Glomerular endothelial cell (primary cell): Measurements from ENCODE around the gene SLC25A48. TPM values are rescaled to one million over a fixed set of nuclear protein-coding genes. Genes with fewer than 3 reads are reported as not detected.

Experiments
- DNase-seq: peaks from one replicate; pipeline ENCODE4 v3.0.0-alpha.2; 2011; ENCODE audit warnings: low read depth, low spot score; ENCODE audit errors: extremely low read depth
- total RNA-seq: library from RNA; depleted of rRNA; stranded (reverse); fragments of >200 nt; gene quantifications from 2 replicates; pipeline ENCODE4 v1.2.3, GENCODE V29; 2015

SLC25A48 gene
- total RNA-seq, 1 donor from 2014 or later, result not detected

DNA sequence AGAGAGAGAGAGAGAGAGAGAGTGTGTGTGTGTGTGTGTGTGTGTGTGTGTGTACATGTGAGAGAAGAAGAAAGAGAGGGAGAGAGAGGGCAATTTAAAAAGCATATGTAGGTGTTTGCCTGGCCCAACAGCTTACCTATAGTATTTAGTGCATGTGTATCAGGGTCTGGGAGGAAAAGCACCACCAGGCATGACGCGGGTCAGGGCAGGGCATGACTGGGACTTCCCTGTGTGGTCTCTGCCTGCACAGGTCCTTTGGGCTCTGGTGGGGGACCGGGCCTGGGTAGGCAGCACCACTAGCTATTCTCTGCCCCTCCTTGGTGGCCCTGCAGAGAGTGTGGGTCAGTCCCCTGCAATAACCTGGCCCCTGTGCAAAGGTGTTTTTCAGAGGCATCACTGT lies 45.1 kb downstream of the SLC25A48 start:
- DNase-seq, result no peak

DNA sequence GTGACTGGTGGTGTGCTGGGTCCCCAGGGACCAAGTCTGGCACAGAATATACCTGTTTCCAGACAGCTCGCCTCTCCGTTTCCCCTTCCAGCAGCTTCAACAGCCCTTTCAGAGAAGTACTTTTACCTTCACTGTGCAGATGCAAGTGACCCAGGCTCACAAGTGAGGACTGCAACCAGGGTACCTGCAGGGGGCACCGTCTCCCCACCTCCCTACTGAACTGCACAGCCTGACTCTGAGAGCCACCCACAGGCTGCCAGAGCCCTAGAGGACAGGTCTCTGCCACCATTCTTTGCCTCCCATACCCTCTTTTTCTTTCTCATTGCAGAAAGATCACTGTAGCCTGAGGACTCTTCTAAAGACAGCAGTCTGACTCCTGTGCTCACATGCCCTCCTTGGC lies 45.8 kb downstream of the SLC25A48 start:
- no peak for DNase-seq

DNA sequence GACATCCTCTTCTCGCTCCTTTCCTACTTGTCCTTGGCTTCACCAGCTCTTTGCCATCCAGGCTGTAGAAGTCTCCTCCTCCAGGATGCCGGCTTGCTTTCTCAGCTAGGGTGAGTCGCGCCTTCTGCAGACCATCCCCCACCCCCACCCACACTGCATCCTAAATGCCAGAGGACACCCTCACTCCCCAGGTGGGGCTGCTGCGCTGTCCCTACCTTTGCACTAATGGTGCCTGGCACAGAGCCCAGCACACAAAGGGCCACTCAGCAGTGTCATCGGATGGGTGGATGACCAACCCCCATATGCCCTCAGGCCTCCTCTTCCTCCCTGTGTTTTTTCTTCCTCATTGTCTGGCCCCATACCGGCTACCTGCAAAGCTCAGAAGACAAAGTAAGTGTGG lies 46.3 kb downstream of the SLC25A48 start:
- DNase-seq, result no peak

DNA sequence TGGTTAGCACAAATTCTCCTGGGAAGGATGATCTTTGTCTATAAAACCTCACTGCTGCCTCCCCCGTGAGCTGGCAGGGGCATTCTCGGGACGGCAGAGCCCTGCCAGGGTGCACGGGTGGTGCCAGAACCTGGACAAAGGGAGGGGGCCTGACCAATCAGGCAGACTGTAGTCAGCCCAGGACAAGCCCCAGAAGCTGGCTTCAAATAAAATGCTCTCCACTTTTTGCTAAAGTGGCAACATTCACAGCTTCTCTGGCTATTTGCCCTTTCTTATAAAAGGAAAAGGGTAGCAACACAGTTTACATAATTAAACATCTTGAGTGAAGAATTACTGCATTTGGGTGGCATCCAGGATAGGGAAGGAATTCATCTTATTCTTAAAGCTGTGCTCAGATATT lies 46.8 kb downstream of the SLC25A48 start:
- DNase-seq, result no peak

DNA sequence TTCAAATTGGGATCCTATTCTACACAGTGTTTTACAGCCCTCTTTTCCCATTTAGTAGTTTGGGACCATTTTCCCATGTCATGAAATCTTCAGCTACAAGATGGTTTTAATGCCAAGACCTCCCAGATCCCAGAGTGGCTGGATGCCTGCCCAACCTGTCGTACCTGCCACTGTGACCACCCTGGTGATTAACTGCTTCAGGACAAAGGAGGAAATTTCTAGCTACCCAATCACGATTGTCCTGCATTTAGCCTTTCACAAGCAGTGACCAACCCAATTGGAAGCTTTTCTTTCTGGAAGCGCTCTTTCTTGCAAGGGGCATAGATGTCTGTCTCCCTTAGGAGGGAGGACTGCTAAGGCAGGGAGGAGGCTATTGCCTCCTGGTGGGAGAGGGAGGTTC lies 47.4 kb downstream of the SLC25A48 start:
- DNase-seq, result no peak

DNA sequence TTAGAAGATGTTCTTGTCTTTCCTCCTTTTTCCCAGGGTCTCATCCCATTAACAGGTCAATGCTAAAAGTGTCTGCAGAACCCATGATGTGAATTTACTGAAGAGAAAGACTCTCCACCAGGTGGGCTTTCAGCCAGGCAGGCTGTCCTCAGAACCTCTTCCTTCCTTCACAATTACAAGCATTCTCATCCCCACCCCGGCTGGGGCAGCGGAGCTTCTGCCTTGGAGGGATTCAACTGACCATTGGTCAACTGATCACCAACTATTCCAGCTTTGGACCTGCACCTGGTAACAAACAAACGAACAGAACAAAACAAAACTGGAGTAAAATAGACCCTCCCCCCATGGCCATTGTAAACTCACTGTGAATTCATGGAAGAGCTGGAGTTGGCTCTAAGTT lies 48.6 kb downstream of the SLC25A48 start:
- no peak for DNase-seq

DNA sequence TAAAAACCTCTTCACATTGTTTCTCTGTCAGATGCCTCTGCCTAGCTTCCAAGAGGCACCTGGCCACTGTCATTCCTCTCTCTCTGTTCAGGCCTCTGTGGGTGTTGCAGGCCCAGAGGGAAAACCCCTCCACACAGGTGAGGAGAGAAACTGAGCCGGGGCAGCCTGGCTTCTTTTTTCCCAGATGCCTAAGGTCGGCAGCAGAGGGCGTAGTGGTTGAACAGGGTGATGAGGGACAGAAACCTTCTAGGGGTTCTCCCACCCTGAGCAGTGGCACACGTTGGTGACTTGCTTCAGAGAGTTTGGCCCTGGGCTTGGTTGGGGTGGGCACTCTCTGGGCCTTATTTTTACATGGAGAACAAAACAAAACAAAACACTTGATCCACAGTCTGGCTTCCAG lies 49.0 kb downstream of the SLC25A48 start:
- DNase-seq, result no peak

DNA sequence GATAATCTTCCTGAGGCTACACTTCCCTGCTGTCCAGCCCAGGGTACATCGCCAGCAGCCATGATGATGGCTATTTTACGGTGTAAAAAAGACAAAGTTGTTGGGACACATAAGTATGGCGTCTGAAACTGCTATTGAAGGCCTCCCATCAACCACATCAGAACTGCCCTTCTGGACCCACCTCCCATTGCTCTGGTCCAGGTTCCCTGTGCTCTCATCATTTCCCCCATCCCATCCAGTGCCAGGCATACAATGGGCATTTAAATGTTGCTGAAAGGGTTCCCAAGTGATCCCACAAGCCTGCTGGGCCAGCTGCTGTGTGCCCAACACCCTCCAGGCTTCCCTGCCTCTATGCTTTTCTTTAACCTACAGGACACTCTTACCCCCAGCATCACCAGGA lies 50.6 kb downstream of the SLC25A48 start:
- no peak for DNase-seq

DNA sequence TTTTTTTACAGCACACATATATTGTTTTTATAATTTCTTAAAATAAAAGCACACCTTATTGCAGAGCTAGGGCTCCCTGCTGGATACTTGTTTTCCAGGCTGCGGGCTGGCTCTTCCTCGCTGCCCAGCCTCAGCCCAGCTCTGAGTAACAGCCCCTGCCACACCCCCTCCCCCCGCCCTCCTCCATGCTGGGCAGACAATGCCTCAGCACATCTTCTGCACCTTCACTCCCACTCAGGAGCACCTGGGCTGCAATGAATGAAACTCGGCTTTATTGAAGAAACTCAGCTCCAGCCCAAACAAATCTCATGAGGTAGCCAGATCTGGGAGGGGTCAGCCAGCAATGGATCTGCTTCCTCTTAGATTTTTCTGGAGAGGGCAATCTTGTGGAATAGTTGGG lies 51.7 kb downstream of the SLC25A48 start:
- no peak for DNase-seq

DNA sequence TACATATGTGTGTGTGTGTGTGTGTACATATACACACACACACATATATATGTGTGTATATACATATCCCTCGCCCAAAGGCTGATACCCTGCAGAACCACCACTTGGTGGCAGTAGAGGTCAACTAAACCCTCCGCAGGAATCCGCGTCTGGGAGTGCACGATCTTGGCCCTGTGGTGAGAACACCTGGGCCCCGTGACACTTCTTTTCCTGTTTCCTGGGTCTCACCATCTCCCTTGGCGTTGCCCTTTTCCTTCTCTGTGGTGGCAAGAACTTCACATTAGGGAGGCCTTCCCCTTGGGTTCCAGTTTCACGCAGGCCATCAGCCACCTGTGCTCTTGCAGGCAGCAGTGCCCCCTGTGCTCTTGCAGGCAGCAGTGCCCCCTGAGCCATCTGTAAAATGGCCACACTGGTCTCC lies 53.0 kb downstream of the SLC25A48 start:
- peak; percentile 10 for DNase-seq

DNA sequence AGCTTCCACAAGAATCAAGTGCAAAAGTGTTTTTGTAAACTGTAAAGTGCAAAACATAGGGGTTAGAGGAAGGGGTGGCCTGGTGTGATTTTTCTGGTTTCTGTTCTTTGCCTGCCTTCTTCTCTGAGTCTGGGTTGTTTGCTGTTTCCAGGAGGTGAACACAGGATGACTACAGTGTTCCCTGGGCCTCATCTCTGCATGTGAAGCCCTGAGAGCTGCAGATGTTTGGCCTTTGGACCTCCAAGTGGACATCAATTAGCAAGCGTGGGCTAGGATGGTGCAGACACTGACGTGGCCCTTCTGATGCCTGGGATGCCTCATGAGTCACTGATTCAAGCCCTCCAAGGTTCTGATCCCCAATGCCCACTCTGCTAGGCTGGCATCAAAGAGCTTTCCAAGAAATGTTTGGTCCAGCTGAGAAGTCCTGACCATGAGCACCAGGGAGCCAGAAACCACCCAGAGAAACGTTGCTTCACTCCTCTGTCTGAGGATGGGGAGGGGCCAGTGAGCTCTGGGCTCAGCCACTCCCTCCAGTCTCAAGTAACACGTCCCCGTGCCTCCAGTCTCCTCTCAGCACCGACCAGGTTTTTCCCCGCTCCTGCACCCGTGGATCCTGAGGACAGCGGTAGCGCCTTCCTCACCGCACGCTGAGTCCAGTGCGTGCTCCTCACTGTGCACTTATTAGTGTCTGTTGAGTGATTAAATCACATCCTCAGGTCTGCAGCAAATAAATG lies 53.6 kb downstream of the SLC25A48 start:
- DNase-seq, result no peak

DNA sequence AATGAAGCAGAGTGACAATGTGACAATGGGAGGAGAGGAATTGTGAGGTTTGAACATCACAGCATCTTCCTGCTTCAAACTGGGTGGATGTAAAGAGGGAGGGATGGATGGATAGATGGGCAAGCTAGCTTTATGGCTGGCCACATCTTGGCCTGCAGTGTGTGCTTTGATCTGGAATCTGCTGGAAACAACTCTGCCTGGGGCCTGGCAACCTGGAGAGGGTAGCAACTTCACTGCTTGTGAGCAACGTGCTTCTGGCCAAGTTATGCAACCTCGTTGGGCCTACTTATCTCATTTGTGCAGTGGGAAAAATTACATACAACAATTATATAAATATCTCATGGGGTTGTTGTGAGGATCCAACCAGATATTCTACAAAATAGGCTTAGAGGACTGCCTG lies 55.8 kb downstream of the SLC25A48 start:
- no peak for DNase-seq

DNA sequence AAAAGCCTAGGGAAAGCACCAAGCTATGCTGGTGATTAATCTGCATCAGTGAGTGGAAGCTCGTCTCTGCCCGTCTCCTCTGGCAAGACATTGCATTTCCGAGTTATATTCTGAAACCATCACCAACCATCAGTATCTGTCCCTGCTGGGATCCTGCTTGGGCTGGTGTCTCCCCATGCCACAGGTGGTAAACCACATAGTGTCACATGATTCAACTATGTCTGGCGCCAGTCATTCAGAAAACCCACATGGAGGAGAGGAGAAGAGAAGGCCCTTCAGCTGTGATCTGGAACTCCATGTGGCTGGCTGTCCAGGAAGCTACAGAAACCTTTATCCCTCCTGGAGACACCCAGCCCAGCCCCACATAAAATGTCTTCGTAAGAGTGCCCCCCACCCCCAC lies 56.4 kb downstream of the SLC25A48 start:
- DNase-seq, result no peak

DNA sequence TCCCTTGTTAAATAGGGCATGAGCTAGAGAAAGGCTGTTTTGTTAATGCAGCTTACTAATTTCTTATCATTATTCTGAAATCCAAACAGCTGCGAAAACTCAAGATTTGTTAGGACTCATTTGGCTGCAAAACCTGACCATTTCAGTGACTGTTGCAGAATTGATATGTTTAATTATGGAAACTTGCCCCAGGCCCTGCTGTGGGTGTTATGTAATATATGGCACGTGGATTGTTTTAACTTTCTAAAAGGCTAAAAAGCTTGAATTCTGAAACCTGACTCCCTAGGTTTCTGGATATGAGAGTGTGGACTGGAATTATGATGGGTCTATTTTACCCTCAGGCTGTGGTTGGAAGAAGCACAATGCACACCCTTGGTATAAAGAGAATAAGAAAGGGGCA lies 56.8 kb downstream of the SLC25A48 start:
- no peak for DNase-seq

DNA sequence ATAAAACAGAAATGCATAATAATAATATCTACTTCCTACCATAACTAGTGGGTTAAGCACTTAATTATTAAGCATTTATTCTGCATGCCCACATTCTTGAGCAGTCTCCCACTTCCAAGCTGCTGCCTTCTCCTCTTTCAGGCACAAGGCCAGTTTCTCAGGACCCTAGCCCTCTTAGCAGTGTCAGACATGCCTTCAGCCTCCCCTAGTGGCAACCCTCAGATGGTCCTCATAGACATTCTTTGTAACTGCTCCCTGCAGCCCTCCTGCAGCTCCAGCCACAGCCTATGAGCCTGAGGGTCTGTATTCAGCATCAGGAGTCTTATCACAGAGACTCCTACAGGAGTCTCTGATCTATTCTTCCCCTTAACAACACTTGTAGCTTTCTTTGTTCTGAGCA lies 57.3 kb downstream of the SLC25A48 start:
- DNase-seq, result no peak

DNA sequence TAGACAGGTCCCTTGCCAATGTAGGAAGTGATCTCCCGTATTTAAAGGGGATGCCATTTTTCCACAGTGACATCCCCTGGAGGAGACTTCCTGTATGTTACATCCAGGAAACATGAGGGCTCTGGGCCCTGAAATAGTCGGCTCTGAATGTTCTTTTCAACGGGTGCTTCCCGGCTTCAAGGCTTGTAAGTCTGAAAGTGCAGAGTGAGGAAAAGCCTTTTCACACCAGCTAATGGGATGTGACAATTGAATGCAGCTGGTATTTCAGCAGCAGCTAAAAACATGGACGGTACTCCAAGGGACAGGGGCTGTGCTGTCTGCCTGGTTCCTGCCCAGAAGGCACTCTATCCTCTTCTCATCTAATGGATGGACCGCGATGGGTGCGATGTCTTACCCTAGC lies 59.8 kb downstream of the SLC25A48 start:
- no peak for DNase-seq

DNA sequence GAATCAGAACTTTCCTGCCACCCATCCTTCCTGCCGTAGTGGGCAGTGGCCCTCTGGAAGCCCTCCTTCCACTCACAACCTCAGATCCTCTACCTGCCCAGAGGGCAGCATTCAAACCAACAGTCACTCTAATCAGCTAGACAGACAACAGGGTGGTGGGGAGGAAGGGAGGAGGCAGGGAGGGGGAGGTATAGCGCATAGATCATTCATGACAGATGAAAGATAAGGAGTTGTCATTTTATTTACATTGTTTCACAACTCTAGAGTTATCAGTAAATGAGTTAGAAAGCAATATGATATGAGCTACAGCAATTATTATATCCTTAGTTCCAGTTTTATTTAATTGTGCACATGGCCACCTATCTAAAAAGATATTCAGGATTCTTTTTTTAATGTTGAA lies 60.3 kb downstream of the SLC25A48 start:
- no peak for DNase-seq

DNA sequence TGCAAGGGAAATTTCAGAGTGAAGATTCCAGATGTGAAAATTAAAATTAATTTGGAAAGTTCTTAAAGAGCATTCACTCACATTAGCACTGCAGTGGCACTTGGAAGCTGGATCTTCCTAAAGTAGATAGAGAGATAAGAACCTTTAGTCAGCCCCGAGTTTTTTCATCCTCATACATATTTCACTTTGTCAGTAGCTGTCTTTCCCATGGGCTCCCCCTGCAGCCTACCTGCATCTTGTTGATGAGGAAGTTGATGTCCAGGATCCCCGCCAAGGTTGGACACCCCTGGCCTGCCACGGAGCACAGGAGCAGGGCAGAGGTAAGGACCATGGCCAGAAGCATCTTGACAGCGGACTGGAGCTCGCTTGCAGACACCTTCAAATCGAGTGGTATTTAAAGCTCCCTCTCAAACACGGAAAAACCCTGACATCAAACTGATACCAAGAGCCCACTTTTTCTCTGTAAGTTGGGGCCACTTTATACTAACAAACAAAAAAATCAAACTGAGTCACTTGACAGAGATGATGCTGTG lies 61.1 kb downstream of the SLC25A48 start, which contains the start of gene IL9:
TSS of gene IL9 (minus strand) at position 368 of the 533 bp plus-strand sequence. CDS start at position 343, 25 bp downstream.
- no peak for DNase-seq

DNA sequence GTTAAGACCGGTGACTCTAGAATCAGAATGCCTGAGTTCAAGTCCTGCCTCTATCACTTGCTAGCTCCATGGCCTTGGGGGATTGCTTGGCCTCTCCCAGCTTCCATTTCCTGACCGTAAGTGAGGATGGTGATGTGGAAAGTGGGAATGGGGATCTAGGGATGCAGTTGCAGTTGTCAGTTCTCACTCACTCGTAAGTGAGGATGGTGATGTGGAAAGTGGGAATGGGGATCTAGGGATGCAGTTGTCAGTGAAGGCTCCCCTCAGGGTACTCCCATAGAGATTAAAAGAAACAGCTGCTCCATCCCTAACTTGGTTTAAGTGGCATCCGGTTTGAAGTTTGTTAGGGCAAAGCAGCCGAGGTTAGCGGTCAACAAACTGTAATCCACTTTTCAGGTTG lies 64.2 kb downstream of the SLC25A48 start:
- no peak for DNase-seq

DNA sequence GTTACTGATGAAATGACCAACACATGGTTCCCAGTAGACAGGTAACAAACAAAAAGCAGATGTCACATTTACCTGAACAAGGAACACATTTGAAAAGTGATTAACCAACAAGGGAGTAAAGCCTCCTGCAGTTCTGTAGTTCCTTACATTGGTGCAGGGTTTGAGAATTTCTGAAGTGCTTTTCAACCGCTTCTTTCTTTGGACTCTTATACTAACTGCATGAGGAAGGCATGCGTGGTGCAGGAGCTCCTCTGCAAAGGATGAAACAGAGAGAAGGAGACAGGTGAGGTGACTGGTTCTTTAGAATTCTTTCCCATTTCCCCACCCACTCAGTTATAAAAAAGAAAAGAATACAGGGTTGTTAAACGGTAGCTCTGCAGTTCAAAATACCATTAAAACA lies 65.8 kb downstream of the SLC25A48 start:
- DNase-seq, result no peak

DNA sequence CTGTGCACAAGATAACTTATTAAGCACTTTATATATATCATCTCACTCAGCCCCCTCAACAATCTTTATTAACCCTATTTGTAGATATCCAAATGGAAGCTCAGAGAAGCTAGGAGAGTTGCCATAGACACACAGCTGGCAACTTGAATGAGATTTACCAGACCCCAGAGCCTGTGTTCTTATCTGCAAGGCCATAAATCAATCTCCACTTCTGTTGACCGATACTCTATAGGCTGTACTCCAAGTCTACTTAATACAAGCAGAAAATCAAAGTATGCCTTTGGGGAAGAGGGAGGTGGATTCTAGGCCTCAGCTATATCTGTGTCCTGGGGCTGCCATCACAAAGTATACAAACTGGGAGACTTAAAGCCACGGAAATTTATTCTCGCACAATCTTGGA lies 67.2 kb downstream of the SLC25A48 start:
- no peak for DNase-seq

DNA sequence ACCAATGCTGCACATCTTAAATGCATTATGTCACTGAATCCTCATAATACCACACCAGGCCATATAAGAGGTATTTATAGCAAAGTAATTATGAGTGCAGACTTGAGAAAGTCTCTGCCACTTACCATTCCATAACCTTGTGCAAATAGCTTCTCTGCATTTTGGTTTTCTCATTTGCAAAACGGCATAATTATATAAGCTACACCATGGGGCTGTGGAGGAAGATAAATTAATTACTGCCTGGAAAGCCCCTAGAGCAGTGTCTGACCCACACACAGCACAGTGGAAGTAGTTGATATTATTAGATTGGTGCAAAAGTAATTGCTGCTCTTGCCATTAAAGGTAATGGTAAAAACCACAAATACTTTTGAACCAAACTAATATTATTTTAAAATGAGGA lies 70.7 kb downstream of the SLC25A48 start:
- no peak for DNase-seq
